ENCODE data around the gene MMP2.
A peak's percentile ranks its signal among the peaks of the same experiment; 100 is the strongest.

MMP2 gene

GRCh38 chr16:55508941-55509931, 30.2 kb downstream of the MMP2 start, which contains the start of gene LPCAT2 (continued):
- TF ChIP-seq ZNF280C (tag by site-specific recombination; IDR thresholded peaks at IDR 0.05), result no peak
- TF ChIP-seq, protein P1, sequence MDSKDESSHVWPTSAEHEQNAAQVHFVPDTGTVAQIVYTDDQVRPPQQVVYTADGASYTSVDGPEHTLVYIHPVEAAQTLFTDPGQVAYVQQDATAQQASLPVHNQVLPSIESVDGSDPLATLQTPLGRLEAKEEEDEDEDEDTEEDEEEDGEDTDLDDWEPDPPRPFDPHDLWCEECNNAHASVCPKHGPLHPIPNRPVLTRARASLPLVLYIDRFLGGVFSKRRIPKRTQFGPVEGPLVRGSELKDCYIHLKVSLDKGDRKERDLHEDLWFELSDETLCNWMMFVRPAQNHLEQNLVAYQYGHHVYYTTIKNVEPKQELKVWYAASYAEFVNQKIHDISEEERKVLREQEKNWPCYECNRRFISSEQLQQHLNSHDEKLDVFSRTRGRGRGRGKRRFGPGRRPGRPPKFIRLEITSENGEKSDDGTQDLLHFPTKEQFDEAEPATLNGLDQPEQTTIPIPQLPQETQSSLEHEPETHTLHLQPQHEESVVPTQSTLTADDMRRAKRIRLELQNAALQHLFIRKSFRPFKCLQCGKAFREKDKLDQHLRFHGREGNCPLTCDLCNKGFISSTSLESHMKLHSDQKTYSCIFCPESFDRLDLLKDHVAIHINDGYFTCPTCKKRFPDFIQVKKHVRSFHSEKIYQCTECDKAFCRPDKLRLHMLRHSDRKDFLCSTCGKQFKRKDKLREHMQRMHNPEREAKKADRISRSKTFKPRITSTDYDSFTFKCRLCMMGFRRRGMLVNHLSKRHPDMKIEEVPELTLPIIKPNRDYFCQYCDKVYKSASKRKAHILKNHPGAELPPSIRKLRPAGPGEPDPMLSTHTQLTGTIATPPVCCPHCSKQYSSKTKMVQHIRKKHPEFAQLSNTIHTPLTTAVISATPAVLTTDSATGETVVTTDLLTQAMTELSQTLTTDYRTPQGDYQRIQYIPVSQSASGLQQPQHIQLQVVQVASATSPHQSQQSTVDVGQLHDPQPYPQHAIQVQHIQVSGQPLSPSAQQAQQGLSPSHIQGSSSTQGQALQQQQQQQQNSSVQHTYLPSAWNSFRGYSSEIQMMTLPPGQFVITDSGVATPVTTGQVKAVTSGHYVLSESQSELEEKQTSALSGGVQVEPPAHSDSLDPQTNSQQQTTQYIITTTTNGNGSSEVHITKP (tag by site-specific recombination; IDR thresholded peaks at IDR 0.05), result 0 out of 2 replicates have a peak, but pooled peaks have one; percentile 28
- no peak for TF ChIP-seq ZNF221 (tag by site-specific recombination; IDR thresholded peaks at IDR 0.05; ENCODE audit: borderline replicate concordance)
- TF ChIP-seq, protein P2, sequence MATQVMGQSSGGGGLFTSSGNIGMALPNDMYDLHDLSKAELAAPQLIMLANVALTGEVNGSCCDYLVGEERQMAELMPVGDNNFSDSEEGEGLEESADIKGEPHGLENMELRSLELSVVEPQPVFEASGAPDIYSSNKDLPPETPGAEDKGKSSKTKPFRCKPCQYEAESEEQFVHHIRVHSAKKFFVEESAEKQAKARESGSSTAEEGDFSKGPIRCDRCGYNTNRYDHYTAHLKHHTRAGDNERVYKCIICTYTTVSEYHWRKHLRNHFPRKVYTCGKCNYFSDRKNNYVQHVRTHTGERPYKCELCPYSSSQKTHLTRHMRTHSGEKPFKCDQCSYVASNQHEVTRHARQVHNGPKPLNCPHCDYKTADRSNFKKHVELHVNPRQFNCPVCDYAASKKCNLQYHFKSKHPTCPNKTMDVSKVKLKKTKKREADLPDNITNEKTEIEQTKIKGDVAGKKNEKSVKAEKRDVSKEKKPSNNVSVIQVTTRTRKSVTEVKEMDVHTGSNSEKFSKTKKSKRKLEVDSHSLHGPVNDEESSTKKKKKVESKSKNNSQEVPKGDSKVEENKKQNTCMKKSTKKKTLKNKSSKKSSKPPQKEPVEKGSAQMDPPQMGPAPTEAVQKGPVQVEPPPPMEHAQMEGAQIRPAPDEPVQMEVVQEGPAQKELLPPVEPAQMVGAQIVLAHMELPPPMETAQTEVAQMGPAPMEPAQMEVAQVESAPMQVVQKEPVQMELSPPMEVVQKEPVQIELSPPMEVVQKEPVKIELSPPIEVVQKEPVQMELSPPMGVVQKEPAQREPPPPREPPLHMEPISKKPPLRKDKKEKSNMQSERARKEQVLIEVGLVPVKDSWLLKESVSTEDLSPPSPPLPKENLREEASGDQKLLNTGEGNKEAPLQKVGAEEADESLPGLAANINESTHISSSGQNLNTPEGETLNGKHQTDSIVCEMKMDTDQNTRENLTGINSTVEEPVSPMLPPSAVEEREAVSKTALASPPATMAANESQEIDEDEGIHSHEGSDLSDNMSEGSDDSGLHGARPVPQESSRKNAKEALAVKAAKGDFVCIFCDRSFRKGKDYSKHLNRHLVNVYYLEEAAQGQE (tag by site-specific recombination; IDR thresholded peaks at IDR 0.05), result no peak
- TF ChIP-seq ZBTB6 (tag by site-specific recombination; IDR thresholded peaks at IDR 0.05), result peak; percentile 55; the same call in 1 of the 2 replicates
- TF ChIP-seq CTCF (tag by site-specific recombination; IDR thresholded peaks at IDR 0.05), result peak; percentile 92
- TF ChIP-seq EGR2 (tag by site-specific recombination; IDR thresholded peaks at IDR 0.05; ENCODE audit: low read depth), result peak; percentile 69
- peak; percentile 81 for TF ChIP-seq KLF1 (tag by site-specific recombination; IDR thresholded peaks at IDR 0.05)
- peak; percentile 50 for TF ChIP-seq ZFHX2 (tag by site-specific recombination; conservative IDR thresholded peaks at IDR 0.05)
- TF ChIP-seq ZBTB17 (tag by site-specific recombination; IDR thresholded peaks at IDR 0.05), result 0 out of 2 replicates have a peak, but pooled peaks have one; percentile 27
- peak; percentile 92 for TF ChIP-seq ZBTB8A (tag by site-specific recombination; IDR thresholded peaks at IDR 0.05)
- peak; percentile 38; the same call in 1 of the 2 replicates for TF ChIP-seq ZIC2 (tag by site-specific recombination; IDR thresholded peaks at IDR 0.05)
- TF ChIP-seq GLIS2 (tag by site-specific recombination; IDR thresholded peaks at IDR 0.05), result peak; percentile 92
- TF ChIP-seq ZSCAN30 (tag by site-specific recombination; IDR thresholded peaks at IDR 0.05), result 0 out of 2 replicates have a peak, but pooled peaks have one; percentile 19
- no peak for TF ChIP-seq ZNF366 (tag by site-specific recombination; conservative IDR thresholded peaks at IDR 0.05)
- 0 out of 2 replicates have a peak, but pooled peaks have one; percentile 19 for TF ChIP-seq HIC1 (tag by site-specific recombination; IDR thresholded peaks at IDR 0.05)
- peak; percentile 40; the same call in 1 of the 2 replicates for TF ChIP-seq ZNF600 (tag by site-specific recombination; IDR thresholded peaks at IDR 0.05)
- TF ChIP-seq, protein P3, sequence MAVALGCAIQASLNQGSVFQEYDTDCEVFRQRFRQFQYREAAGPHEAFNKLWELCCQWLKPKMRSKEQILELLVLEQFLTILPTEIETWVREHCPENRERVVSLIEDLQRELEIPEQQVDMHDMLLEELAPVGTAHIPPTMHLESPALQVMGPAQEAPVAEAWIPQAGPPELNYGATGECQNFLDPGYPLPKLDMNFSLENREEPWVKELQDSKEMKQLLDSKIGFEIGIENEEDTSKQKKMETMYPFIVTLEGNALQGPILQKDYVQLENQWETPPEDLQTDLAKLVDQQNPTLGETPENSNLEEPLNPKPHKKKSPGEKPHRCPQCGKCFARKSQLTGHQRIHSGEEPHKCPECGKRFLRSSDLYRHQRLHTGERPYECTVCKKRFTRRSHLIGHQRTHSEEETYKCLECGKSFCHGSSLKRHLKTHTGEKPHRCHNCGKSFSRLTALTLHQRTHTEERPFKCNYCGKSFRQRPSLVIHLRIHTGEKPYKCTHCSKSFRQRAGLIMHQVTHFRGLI (tag by site-specific recombination; IDR thresholded peaks at IDR 0.05), result peak; percentile 38; the same call in 1 of the 2 replicates
- peak; percentile 27; the same call in 1 of the 2 replicates for TF ChIP-seq KLF8 (tag by site-specific recombination; IDR thresholded peaks at IDR 0.05)

Data from HEK293 (cell line).